Activated B cell treated with CpG ODN at 0.5 μM for 24 hours (primary cell): ENCODE measurements around the gene RGS14. TPM values are rescaled to one million over a fixed set of nuclear protein-coding genes. Genes with fewer than 3 reads are reported as not detected.
"Not testable (repeated sequence)": the region's sequence is repeated elsewhere in the genome, so short reads cannot be mapped to it uniquely, and the experiment has no call there.

ENCODE experiments used
- ATAC-seq: fragments of 200-7000 bp; cut with Tn5 transposase; one replicate; pipeline ENCODE4 v1.10.0; 2021; ENCODE audit warnings: low read depth, mild to moderate bottlenecking, moderate library complexity
- CTCF ChIA-PET: fragments of 350-600 bp; sonication (Branson Sonifier 250); formaldehyde crosslinking; loops from one replicate; lab custom pipeline; 2021; ENCODE audit warnings: antibody characterized with exemption; lab: Charles Lee
- POLR2A ChIA-PET: fragments of 350-600 bp; sonication (Branson Sonifier 250); formaldehyde crosslinking; loops from one replicate; lab custom pipeline; 2021; ENCODE audit warnings: antibody characterized with exemption; lab: Charles Lee
- DNase-seq: peaks from one replicate; pipeline ENCODE4 v3.0.0; 2022
- H3K27ac Mint-ChIP-seq: one replicate; pipeline ENCODE4 v1.8.0; 2020; ENCODE audit warnings: mixed read lengths
- H3K27me3 Mint-ChIP-seq: one replicate; pipeline ENCODE4 v1.8.0; 2021; ENCODE audit warnings: mixed read lengths
- H3K36me3 Mint-ChIP-seq: one replicate; pipeline ENCODE4 v1.8.0; 2021; ENCODE audit warnings: low read depth, mixed read lengths
- H3K4me1 Mint-ChIP-seq: one replicate; pipeline ENCODE4 v1.8.0; 2021; ENCODE audit warnings: mixed read lengths
- H3K4me3 Mint-ChIP-seq: one replicate; pipeline ENCODE4 v1.8.0; 2020; ENCODE audit warnings: mild to moderate bottlenecking, mixed read lengths
- H3K9me3 Mint-ChIP-seq: one replicate; pipeline ENCODE4 v1.8.0; 2020; ENCODE audit warnings: mixed read lengths
- CTCF ChIP-seq: fragments of 200-600 bp; IDR thresholded peaks from one replicate; pipeline ENCODE4 v1.8.0; 2022; ENCODE audit warnings: antibody characterized with exemption, mild to moderate bottlenecking
- intact Hi-C: fragments of 100-400 bp; cut with micrococcal nuclease; formaldehyde crosslinking; loops from one replicate; pipeline ENCODE4 v1.15.1; 2024
- total RNA-seq: library from RNA; stranded (reverse); gene quantifications from 2 replicates; pipeline ENCODE4 v1.2.3, GENCODE V29; 2022

RGS14 gene
- total RNA-seq, 1 donor from 2014 or later = 58.3 TPM

GRCh38 chr5:177338251-177339106 is 19.2 kb upstream of the RGS14 start:
- H3K27me3 Mint-ChIP-seq = no peaks in the 10 kb centered on the region
- no peak overlapping the region for H3K27ac Mint-ChIP-seq
- TF ChIP-seq CTCF = no peak
- peaks cover 7% of the 10 kb centered on the region for H3K4me1 Mint-ChIP-seq
- H3K36me3 Mint-ChIP-seq = peaks cover 74% of the 10 kb centered on the region
- no peak overlapping the region for H3K4me3 Mint-ChIP-seq
- DNase-seq (no peak), ATAC-seq (no peak)
- H3K9me3 Mint-ChIP-seq = no peaks in the 10 kb centered on the region
- ChIA-PET CTCF (interaction anchor here (1.0 kb wide), 1 partner anchor 65 kb away, joined by 3 read pairs; no protein-coding TSS in a partner anchor), POLR2A (no interaction called here)
- intact Hi-C loops = no loop called here

- H3K27ac Mint-ChIP-seq = no peak overlapping the region
- ChIA-PET CTCF (interaction anchor here (1.0 kb wide), 1 partner anchor 65 kb away, joined by 3 read pairs; no protein-coding TSS in a partner anchor), POLR2A (no interaction called here)
- no peak overlapping the region for H3K4me3 Mint-ChIP-seq
- peaks cover 70% of the 10 kb centered on the region for H3K36me3 Mint-ChIP-seq
- DNase-seq (no peak), ATAC-seq (no peak)
- no peak for TF ChIP-seq CTCF
- H3K9me3 Mint-ChIP-seq = no peaks in the 10 kb centered on the region
- no peaks in the 10 kb centered on the region for H3K27me3 Mint-ChIP-seq
- intact Hi-C loops = no loop called here
- H3K4me1 Mint-ChIP-seq = peaks cover 4% of the 10 kb centered on the region
These were observed 18.6 kb upstream of the RGS14 start for GRCh38 chr5:177339107-177339638.

GRCh38 chr5:177343000-177343399 is 14.7 kb upstream of the RGS14 start:
- DNase-seq, ATAC-seq, H3K9me3 Mint-ChIP-seq, H3K27me3 Mint-ChIP-seq, intact Hi-C loops, CTCF ChIA-PET, H3K27ac Mint-ChIP-seq, H3K4me3 Mint-ChIP-seq, POLR2A ChIA-PET: not testable (repeated sequence)
- Mint-ChIP-seq H3K36me3 (peaks cover 56% of the 10 kb centered on the region), H3K4me1 (peaks cover 14% of the 10 kb centered on the region)

- no peak overlapping the region for H3K4me3 Mint-ChIP-seq
- ATAC-seq = no peak
- H3K27me3 Mint-ChIP-seq = no peaks in the 10 kb centered on the region
- POLR2A ChIA-PET = interaction anchor here (0.6 to 0.7 kb wide), 2 partner anchors 13 to 82 kb away, joined by 3 read pairs; partner anchors contain the start of gene GRK6
- no peak for DNase-seq
- TF ChIP-seq CTCF = no peak
- H3K4me1 Mint-ChIP-seq = peaks cover 16% of the 10 kb centered on the region
- H3K27ac Mint-ChIP-seq = no peak overlapping the region
- H3K36me3 Mint-ChIP-seq = peaks cover 49% of the 10 kb centered on the region
- intact Hi-C loops = no loop called here
- H3K9me3 Mint-ChIP-seq = no peaks in the 10 kb centered on the region
- CTCF ChIA-PET = interaction anchor here (1.5 kb wide), 1 partner anchor 26 kb away, joined by 4 read pairs; no protein-coding TSS in a partner anchor
These were observed 13.9 kb upstream of the RGS14 start for GRCh38 chr5:177343777-177344176.

- no peak for ATAC-seq
- no peak overlapping the region for H3K4me3 Mint-ChIP-seq
- H3K9me3 Mint-ChIP-seq = no peaks in the 10 kb centered on the region
- TF ChIP-seq CTCF = no peak
- CTCF ChIA-PET = interaction anchor here (1.5 kb wide), 1 partner anchor 27 kb away, joined by 4 read pairs; no protein-coding TSS in a partner anchor
- H3K4me1 Mint-ChIP-seq = peaks cover 27% of the 10 kb centered on the region
- no peak for DNase-seq
- H3K36me3 Mint-ChIP-seq = peaks cover 49% of the 10 kb centered on the region
- intact Hi-C loops = no loop called here
- H3K27ac Mint-ChIP-seq = no peak overlapping the region
- POLR2A ChIA-PET = interaction anchor here (1.0 kb wide), 1 partner anchor 11 kb away, joined by 5 read pairs; no protein-coding TSS in a partner anchor
- no peaks in the 10 kb centered on the region for H3K27me3 Mint-ChIP-seq
These were observed 12.8 kb upstream of the RGS14 start for GRCh38 chr5:177344891-177345290.
